Neural cell (in vitro differentiated cells): ENCODE results near the gene KRTAP10-2. TPM values are rescaled to one million over a fixed set of nuclear protein-coding genes. Genes with fewer than 3 reads are reported as not detected.
"Not testable (repeated sequence)": the region's sequence is repeated elsewhere in the genome, so short reads cannot be mapped to it uniquely, and the experiment has no call there.

Source experiments
- H2AFZ ChIP-seq: fragments of 200-600, 300-800 bp; sonication (generic), shearing (Covaris generic); 2 replicates; pipeline ENCODE4 v1.6.0; 2014; ENCODE audit warnings: low read depth, mild to moderate bottlenecking, antibody characterized with exemption, low read length, moderate library complexity
- H3F3A ChIP-seq: fragments of 200-600 bp; shearing (Covaris generic); 2 replicates; pipeline ENCODE4 v1.6.1; 2016; ENCODE audit warnings: mild to moderate bottlenecking, moderate library complexity, mixed read lengths, antibody characterized with exemption, low read length; ENCODE audit not compliant: insufficient read depth, poor library complexity, severe bottlenecking
- H3K27ac ChIP-seq: fragments of 200-600, 300-800 bp; sonication (generic), shearing (Covaris generic); 2 replicates; pipeline ENCODE4 v1.5.1; 2014; ENCODE audit warnings: mild to moderate bottlenecking, low read length, moderate library complexity
- H3K27me3 ChIP-seq: fragments of 300-800, 200-600 bp; sonication (generic), shearing (Covaris generic); 2 replicates; pipeline ENCODE4 v1.6.0; 2014; ENCODE audit warnings: mild to moderate bottlenecking, low read depth, low read length, moderate library complexity; ENCODE audit not compliant: insufficient read depth
- H3K36me3 ChIP-seq: fragments of 300-800, 200-600 bp; sonication (generic), shearing (Covaris generic); 2 replicates; pipeline ENCODE4 v1.5.1; 2014; ENCODE audit warnings: mild to moderate bottlenecking, antibody characterized with exemption, low read length, moderate library complexity; ENCODE audit not compliant: insufficient read depth
- H3K4me2 ChIP-seq: fragments of 300-800, 200-600 bp; sonication (generic), shearing (Covaris generic); 2 replicates; pipeline ENCODE4 v1.6.0; 2014; ENCODE audit warnings: mild to moderate bottlenecking, low read length
- H3K4me3 ChIP-seq: fragments of 300-800, 200-600 bp; sonication (generic), shearing (Covaris generic); 2 replicates; pipeline ENCODE4 v1.5.1; 2014; ENCODE audit warnings: mild to moderate bottlenecking, low read length, moderate library complexity
- H3K79me2 ChIP-seq: fragments of 200-600 bp; shearing (Covaris generic); replicated peaks from 2 replicates; pipeline ENCODE4 v1.6.0; 2014; ENCODE audit warnings: mild to moderate bottlenecking, low read length, moderate library complexity; ENCODE audit not compliant: insufficient read depth
- H3K9ac ChIP-seq: fragments of 300-800, 200-600 bp; sonication (generic), shearing (Covaris generic); 2 replicates; pipeline ENCODE4 v1.6.1; 2016; ENCODE audit warnings: mild to moderate bottlenecking, low read length, mixed read lengths
- H3K9me2 ChIP-seq: fragments of 200-600 bp; shearing (Covaris generic); 2 replicates; pipeline ENCODE4 v1.6.1; 2016; ENCODE audit warnings: mild to moderate bottlenecking, low read length, mixed read lengths; ENCODE audit not compliant: insufficient read depth
- H3K9me3 ChIP-seq: fragments of 200-600, 300-800 bp; sonication (generic), shearing (Covaris generic); 2 replicates; pipeline ENCODE4 v1.6.1; 2016; ENCODE audit warnings: mild to moderate bottlenecking, mixed run types, low read length, moderate library complexity, mixed read lengths
- H4K20me1 ChIP-seq: fragments of 200-600 bp; shearing (Covaris generic); 2 replicates; pipeline ENCODE4 v1.6.1; 2016; ENCODE audit warnings: mild to moderate bottlenecking, mixed run types; ENCODE audit not compliant: insufficient read depth
- CTCF ChIP-seq: fragments of 450-650 bp; IDR thresholded peaks from 2 replicates; pipeline ENCODE4 v1.5.1; 2014; ENCODE audit warnings: antibody characterized with exemption, mild to moderate bottlenecking, moderate library complexity; ENCODE audit not compliant: poor library complexity, severe bottlenecking
- EP300 ChIP-seq: fragments of 450-650 bp; conservative IDR thresholded peaks from 2 replicates; pipeline ENCODE4 v1.6.1; 2014; ENCODE audit warnings: antibody characterized with exemption, mild to moderate bottlenecking, moderate library complexity; ENCODE audit not compliant: poor library complexity, severe bottlenecking
- EZH2 ChIP-seq: fragments of 200-600, 300-800 bp; shearing (Covaris generic), sonication (generic); IDR thresholded peaks from 2 replicates; pipeline ENCODE4 v1.6.1; 2014; ENCODE audit warnings: antibody characterized with exemption, low read length, borderline replicate concordance, mild to moderate bottlenecking; ENCODE audit not compliant: insufficient read depth, poor library complexity, severe bottlenecking
- MXI1 ChIP-seq: fragments of 450-650 bp; conservative IDR thresholded peaks from 2 replicates; pipeline ENCODE4 v1.6.1; 2014; ENCODE audit warnings: antibody characterized with exemption, mild to moderate bottlenecking; ENCODE audit not compliant: poor library complexity, severe bottlenecking
- POLR2AphosphoS5 ChIP-seq: IDR thresholded peaks from 2 replicates; pipeline ENCODE4 v1.6.1; 2012
- RAD21 ChIP-seq: fragments of 450-650 bp; conservative IDR thresholded peaks from 2 replicates; pipeline ENCODE4 v1.6.1; 2014; ENCODE audit warnings: antibody characterized with exemption, mild to moderate bottlenecking, moderate library complexity
- REST ChIP-seq: IDR thresholded peaks from 2 replicates; pipeline ENCODE4 v1.6.1; 2012; ENCODE audit warnings: borderline replicate concordance
- SMC3 ChIP-seq: fragments of 450-650 bp; conservative IDR thresholded peaks from 2 replicates; pipeline ENCODE4 v1.6.1; 2014; ENCODE audit warnings: antibody characterized with exemption, mild to moderate bottlenecking, moderate library complexity; ENCODE audit not compliant: poor library complexity
- TAF1 ChIP-seq: IDR thresholded peaks from 2 replicates; pipeline ENCODE4 v1.6.1; 2012; ENCODE audit warnings: low read depth
- polyA plus RNA-seq: library from polyadenylated mRNA; depleted of rRNA; stranded (reverse); fragments of >200 nt; gene quantifications from 2 replicates; pipeline ENCODE4 v1.2.3, GENCODE V29; 2014

KRTAP10-2 gene
- polyA plus RNA-seq, 1 donor from 2014 or later, result not detected

- no peak overlapping the region for H2AFZ ChIP-seq
- no peak for TF ChIP-seq CTCF
- TF ChIP-seq EZH2, result no peak
- no peak for TF ChIP-seq TAF1
- no peak for TF ChIP-seq RAD21
- no peak for TF ChIP-seq REST
- TF ChIP-seq MXI1, result no peak
- TF ChIP-seq POLR2AphosphoS5, result no peak
- no peak for TF ChIP-seq EP300
- no peak for TF ChIP-seq SMC3
- no peaks in the 10 kb centered on the region for H3K9me2 ChIP-seq
- no peaks in the 10 kb centered on the region for H3K27me3 ChIP-seq
- no peak overlapping the region for H3K9ac ChIP-seq
- no peaks in the 10 kb centered on the region for H3K36me3 ChIP-seq
- no peak overlapping the region for H3K4me2 ChIP-seq
- H4K20me1 ChIP-seq, result no peaks in the 10 kb centered on the region
- H3K27ac ChIP-seq, result no peak overlapping the region
- H3K9me3 ChIP-seq, result peaks cover 10% of the 10 kb centered on the region
- no peaks in the 10 kb centered on the region for H3K79me2 ChIP-seq
- no peak overlapping the region for H3K4me3 ChIP-seq
- no peaks in the 10 kb centered on the region for H3F3A ChIP-seq
These were observed 23.4 kb upstream of the KRTAP10-2 start for GRCh38 chr21:44574457-44575306.

GRCh38 chr21:44573630-44574456 is 22.5 kb upstream of the KRTAP10-2 start, which contains the start of gene KRTAP10-4:
Gene KRTAP10-4 (plus strand): TSS chr21:44573729. CDS start chr21:44573759, 30 bp downstream.
- H3K36me3 ChIP-seq, H3K27me3 ChIP-seq, H3K79me2 ChIP-seq, H3K4me3 ChIP-seq, H3F3A ChIP-seq, H4K20me1 ChIP-seq, H3K4me2 ChIP-seq, H3K27ac ChIP-seq, H3K9ac ChIP-seq, H3K9me2 ChIP-seq, H3K9me3 ChIP-seq, H2AFZ ChIP-seq: not testable (repeated sequence)
